Activated B cell treated with CpG ODN at 0.5 μM for 24 hours (primary cell): Measurements from ENCODE around the gene OR2H1. TPM values are rescaled to one million over a fixed set of nuclear protein-coding genes. Genes with fewer than 3 reads are reported as not detected.

ENCODE experiments used
- ATAC-seq: fragments of 200-7000 bp; cut with Tn5 transposase; one replicate; pipeline ENCODE4 v1.10.0; 2021; ENCODE audit warnings: low read depth, mild to moderate bottlenecking, moderate library complexity
- CTCF ChIA-PET: fragments of 350-600 bp; sonication (Branson Sonifier 250); formaldehyde crosslinking; loops from one replicate; lab custom pipeline; 2021; ENCODE audit warnings: antibody characterized with exemption; lab: Charles Lee
- POLR2A ChIA-PET: fragments of 350-600 bp; sonication (Branson Sonifier 250); formaldehyde crosslinking; loops from one replicate; lab custom pipeline; 2021; ENCODE audit warnings: antibody characterized with exemption; lab: Charles Lee
- DNase-seq: peaks from one replicate; pipeline ENCODE4 v3.0.0; 2022
- H3K27ac Mint-ChIP-seq: one replicate; pipeline ENCODE4 v1.8.0; 2020; ENCODE audit warnings: mixed read lengths
- H3K27me3 Mint-ChIP-seq: one replicate; pipeline ENCODE4 v1.8.0; 2021; ENCODE audit warnings: mixed read lengths
- H3K36me3 Mint-ChIP-seq: one replicate; pipeline ENCODE4 v1.8.0; 2021; ENCODE audit warnings: low read depth, mixed read lengths
- H3K4me1 Mint-ChIP-seq: one replicate; pipeline ENCODE4 v1.8.0; 2021; ENCODE audit warnings: mixed read lengths
- H3K4me3 Mint-ChIP-seq: one replicate; pipeline ENCODE4 v1.8.0; 2020; ENCODE audit warnings: mild to moderate bottlenecking, mixed read lengths
- H3K9me3 Mint-ChIP-seq: one replicate; pipeline ENCODE4 v1.8.0; 2020; ENCODE audit warnings: mixed read lengths
- CTCF ChIP-seq: fragments of 200-600 bp; IDR thresholded peaks from one replicate; pipeline ENCODE4 v1.8.0; 2022; ENCODE audit warnings: antibody characterized with exemption, mild to moderate bottlenecking
- intact Hi-C: fragments of 100-400 bp; cut with micrococcal nuclease; formaldehyde crosslinking; loops from one replicate; pipeline ENCODE4 v1.15.1; 2024
- total RNA-seq: library from RNA; stranded (reverse); gene quantifications from 2 replicates; pipeline ENCODE4 v1.2.3, GENCODE V29; 2022

The OR2H1 gene
- total RNA-seq, 1 donor from 2014 or later = not detected

DNA sequence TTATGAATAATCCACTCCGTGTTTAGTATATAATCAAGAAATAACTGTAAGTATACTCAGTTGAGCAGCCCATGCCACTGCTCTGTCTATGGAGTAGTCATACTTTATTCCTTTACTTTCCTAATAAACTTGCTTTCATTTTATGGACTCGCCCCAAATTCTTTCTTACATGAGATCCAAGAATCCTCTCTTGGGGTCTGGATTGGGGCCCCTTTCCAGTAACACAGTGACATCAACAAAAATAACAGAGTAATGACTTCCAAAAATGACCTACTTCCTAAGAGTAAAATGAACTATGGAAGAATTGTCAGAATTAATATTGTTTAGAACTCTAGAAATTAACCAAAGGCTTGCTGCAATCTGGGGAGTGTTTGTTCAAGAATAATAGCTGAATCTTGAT lies 8.8 kb downstream of the OR2H1 start:
- DNase-seq (no peak), ATAC-seq (no peak)
- CTCF ChIA-PET = no interaction called here
- Mint-ChIP-seq H3K9me3 (no peaks in the 10 kb centered on the region), H3K36me3 (no peaks in the 10 kb centered on the region), H3K27me3 (peaks cover 13% of the 10 kb centered on the region), H3K27ac (no peak overlapping the region), H3K4me3 (no peak overlapping the region), H3K4me1 (no peaks in the 10 kb centered on the region)
- intact Hi-C loops = no loop called here
- TF ChIP-seq CTCF = no peak
- POLR2A ChIA-PET = no interaction called here

DNA sequence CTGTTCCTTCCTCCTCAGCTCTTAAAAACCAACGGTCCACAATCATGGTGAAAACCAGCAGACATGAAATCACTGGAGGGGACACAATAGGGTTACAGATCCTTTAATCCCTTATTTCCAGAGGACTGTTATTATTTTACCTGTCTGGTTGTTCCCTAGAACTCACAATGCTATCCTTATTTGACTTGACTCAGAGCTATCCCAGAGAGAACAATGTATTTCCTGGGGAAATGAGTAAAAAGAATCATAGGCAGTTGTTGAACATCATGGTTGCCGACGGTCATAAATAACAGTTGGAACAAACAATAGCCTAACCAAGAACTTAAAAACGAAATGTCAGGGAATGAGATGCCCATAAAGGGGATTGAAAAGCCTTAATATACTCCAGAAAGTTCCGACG lies 9.3 kb downstream of the OR2H1 start:
- H3K27me3 Mint-ChIP-seq = peaks cover 15% of the 10 kb centered on the region
- H3K4me3 Mint-ChIP-seq = no peak overlapping the region
- CTCF ChIA-PET = no interaction called here
- intact Hi-C loops = no loop called here
- H3K27ac Mint-ChIP-seq = no peak overlapping the region
- no peak for TF ChIP-seq CTCF
- ATAC-seq = no peak
- no peak for DNase-seq
- H3K9me3 Mint-ChIP-seq = no peaks in the 10 kb centered on the region
- POLR2A ChIA-PET = no interaction called here
- no peaks in the 10 kb centered on the region for H3K4me1 Mint-ChIP-seq
- H3K36me3 Mint-ChIP-seq = no peaks in the 10 kb centered on the region

DNA sequence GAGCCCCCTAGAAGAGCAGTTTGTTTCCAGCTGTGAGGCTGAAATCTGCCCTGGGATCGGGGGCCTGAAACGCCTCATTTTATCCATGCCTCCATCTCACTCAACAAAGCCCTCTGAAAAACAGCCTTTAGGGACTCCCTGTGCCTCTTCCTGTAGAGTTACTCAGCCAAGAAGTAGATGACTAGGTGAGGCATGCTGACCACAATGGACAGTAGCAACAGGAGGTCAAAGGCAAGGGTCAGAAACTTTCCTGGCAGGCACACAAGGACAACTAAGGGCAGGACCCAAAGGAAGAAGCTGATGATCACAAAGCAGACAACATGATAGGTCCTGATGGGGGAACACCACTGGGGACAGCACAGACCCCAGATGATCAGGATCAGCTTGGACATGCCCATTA lies 18.0 kb downstream of the OR2H1 start:
- POLR2A ChIA-PET = no interaction called here

GRCh38 chr6:29477923-29478450 lies 21.0 kb downstream of the OR2H1 start:
- ATAC-seq = no peak
- no peaks in the 10 kb centered on the region for H3K36me3 Mint-ChIP-seq
- H3K4me3 Mint-ChIP-seq = no peak overlapping the region
- H3K4me1 Mint-ChIP-seq = no peaks in the 10 kb centered on the region
- DNase-seq = no peak
- POLR2A ChIA-PET = no interaction called here
- H3K27me3 Mint-ChIP-seq = peaks cover 5% of the 10 kb centered on the region
- H3K9me3 Mint-ChIP-seq = peaks cover 2% of the 10 kb centered on the region
- CTCF ChIA-PET = no interaction called here
- intact Hi-C loops = no loop called here
- no peak overlapping the region for H3K27ac Mint-ChIP-seq
- TF ChIP-seq CTCF = no peak

More for the DNA sequence above, 18.0 kb downstream of the OR2H1 start:
- intact Hi-C loops = no loop called here
- CTCF ChIA-PET = no interaction called here
- TF ChIP-seq CTCF = no peak
- Mint-ChIP-seq H3K4me3 (no peak overlapping the region), H3K27me3 (peaks cover 18% of the 10 kb centered on the region), H3K9me3 (no peaks in the 10 kb centered on the region), H3K36me3 (no peaks in the 10 kb centered on the region), H3K4me1 (no peaks in the 10 kb centered on the region), H3K27ac (no peak overlapping the region)
- DNase-seq (no peak), ATAC-seq (no peak)

DNA sequence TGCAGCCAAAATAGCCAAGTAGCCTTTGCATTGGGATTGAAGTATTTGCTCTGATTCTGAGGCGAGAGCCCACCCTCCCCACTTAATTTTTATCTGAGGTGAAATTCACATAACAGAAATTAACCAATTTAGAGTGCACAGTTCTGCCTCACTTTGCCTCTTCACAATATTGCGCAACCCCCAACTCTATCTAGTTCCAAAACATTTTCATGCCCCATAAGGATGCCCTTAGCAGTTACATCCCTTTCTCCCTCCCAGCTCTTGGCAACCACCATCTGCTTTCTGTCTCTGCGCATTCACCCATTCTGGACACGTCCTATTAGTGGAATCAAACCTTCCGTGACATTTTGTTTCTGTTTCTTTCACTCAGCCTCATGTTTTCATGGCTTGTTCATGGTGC lies 21.8 kb downstream of the OR2H1 start:
- Mint-ChIP-seq H3K4me3 (no peak overlapping the region), H3K36me3 (no peaks in the 10 kb centered on the region), H3K9me3 (peaks cover 2% of the 10 kb centered on the region), H3K27ac (no peak overlapping the region), H3K27me3 (peaks cover 3% of the 10 kb centered on the region), H3K4me1 (no peaks in the 10 kb centered on the region)
- intact Hi-C loops = no loop called here
- DNase-seq = no peak
- TF ChIP-seq CTCF = no peak
- ChIA-PET POLR2A (no interaction called here), CTCF (no interaction called here)
- no peak for ATAC-seq
